ENCODE data around the gene GSG1L.
"Not testable (repeated sequence)": the region's sequence is repeated elsewhere in the genome, so short reads cannot be mapped to it uniquely, and the experiment has no call there.

GSG1L gene

DNA sequence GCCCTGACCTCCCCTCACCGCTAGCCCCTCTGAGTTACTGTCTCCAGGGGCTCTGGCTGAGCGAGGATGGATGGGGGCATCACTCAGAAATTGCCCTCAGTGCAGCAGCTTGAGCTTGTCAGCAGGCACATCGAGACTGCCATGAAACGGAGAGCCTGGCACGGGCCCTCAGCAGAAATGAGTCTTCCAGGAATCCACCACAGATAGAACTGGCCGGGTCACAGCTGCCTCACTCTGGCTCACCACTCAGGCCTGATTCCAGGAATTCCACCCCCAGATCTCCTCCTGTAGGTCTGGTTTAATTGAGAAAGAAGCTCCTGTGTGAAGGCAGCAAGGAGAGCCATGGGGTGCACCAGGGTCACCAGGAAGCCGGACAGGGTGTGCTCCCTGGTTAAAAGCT lies 85.5 kb downstream of the GSG1L start:
- peak; percentile 75 for DNase-seq

DNA sequence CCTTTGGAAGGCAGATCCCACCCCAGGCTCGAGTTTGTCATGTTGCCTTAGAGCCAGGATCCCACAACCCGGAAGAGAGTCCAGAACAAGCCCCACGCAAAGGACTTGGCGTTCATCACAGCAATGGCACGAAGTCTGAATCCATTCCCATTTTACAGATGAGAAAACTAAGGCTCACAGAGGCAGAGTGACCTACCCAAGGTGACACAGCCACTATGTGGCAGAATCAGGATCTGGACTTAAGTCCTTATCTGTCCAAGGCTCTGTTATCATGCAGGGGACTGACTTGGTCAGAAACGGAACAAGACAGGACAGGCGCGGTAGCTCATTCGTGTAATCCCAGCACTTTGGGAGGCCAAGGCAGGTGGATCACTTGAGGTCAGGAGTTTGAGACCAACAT lies 86.5 kb downstream of the GSG1L start:
- DNase-seq, result no peak

DNA sequence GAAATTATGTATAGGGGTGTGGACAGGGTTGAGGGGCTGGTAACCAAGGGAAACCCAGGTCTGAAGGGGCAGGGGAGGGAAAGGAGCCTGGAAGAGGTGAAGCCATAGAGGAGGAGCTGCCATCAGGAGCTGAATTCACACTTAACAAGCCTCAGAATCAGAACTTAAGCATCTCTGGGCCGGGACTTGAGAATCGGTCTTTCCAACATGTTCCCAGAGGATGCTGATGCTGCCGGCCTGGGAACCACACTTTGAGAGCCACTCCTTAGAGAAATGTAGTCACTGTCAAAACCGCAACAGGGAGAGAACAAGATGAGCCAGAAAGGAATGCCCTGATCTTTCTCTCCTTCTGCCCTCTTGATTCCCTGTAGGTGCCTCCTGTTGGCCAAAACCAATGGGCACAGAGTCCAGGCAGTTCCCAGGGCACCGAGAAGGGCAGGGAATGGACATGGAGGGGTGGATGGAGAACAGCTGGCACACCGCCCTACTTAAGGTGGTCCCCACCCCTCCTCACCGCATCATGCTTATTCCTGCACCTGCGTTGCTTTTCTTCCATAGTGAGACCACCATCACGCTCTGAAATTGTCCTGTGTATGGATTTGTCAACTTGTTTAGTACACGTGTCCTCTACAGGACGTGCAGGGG lies 88.5 kb downstream of the GSG1L start:
- no peak for DNase-seq

DNA sequence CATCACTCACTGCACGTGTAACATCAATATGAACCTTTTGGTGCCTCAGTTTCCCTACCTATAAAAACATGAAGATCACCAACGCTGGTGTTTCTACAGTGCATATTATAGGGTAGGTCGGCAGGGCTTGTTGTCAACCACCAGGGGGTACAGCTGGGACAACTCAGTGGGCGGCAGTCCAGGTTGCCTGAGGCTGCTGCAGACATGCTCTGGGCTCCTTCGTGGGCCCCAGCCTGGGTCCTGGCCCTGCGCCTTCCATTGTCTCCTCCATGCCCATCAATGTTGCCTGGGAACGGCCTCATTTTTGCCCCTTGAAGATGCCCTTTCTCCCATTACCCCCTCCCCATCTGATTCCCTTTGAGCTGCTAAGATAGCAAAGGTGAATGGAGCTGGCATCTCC lies 89.8 kb downstream of the GSG1L start:
- no peak for DNase-seq

DNA sequence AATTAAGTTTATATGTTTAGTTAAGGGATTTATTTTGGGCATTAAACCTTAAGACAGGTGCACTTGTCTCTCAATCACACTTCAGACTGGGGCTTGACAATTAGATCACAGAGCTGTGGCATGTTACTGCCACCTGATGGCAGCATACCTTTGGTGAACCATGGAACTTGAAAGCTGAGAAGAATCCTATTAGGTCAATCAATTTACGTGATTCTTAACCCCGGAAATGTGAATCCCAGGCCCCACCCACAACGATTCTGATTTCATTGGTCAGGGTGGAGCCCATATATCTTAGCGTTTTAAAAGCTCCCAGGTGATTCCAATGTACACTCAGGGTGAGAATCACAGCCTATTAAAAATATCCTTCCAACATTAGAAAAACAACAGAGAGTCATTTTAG lies 91.0 kb downstream of the GSG1L start:
- peak; percentile 29 for DNase-seq

DNA sequence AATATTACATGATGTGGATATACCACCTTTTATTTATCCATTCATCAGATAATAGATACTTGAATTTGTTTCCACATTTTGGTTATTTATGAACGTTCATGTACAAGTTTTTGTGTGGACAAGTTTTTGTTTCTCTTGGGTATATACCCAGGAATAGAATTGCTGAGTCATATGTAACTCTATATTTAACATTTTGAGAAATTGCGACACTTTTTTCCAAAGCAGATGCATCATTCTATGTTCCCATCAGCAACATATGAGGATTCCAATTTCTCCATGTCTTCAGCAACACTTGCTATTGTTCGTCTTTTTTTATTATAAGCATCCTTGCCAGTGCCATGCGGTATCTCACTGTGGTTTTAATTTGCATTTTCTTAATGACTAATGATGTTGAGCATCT lies 93.9 kb downstream of the GSG1L start:
- no peak for DNase-seq

DNA sequence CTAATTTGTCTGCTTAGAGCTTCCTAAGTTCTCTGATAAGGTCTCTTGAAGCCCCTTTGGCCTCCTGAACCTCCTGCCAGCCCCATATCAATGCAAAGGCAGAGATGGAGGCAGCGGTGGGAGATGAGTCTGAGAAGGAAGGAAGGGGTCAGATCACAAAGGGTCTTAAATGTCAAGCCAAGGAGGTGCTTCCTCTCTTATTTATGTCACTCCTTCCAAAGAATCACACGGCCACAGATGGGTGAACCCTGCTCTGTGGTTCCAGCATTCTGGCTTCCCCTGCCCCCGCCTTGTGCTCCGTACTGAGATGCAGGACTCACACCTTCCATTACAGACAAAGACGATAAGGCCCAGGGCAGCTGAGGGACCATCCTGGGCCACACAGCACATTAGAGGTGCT lies 96.3 kb downstream of the GSG1L start:
- no peak for DNase-seq

DNA sequence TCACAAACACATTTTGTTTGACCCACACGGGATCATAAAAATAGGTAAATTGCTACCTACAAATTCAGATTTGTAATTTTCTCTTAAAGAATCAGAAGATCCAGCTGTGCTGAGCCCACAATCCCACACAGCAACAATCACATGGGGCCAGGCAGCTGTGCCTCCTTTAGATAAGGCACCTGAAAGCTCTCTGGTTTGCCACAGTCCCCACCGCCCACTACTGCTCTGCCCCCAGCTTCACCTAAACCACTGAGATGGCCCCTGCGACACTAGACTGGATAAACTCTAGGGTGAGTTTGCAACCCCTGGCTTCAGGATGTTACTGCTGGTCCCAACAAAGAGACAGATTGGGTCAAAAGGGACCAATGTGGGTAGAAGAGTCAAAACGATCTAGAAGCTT lies 96.8 kb downstream of the GSG1L start:
- no peak for DNase-seq

DNA sequence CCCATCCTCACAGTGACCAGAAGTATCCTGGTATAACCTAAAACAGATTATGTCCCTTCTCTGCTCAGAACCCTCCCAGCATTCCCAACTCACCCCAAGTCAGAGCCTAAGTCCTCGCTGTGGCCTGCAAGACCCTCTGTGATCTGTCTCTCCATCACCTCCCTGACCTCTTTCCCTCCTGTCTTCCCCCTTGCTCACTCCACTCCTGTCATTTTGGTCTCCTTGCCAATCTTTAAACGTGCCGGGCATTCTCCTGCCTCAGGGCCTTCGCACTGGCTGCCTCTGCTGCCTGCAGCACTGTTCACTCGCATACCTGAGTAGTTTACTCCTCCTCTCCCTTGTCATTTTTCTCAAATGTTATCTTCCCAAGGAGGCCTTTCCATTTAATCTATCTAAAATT lies 97.7 kb downstream of the GSG1L start:
- DNase-seq, result no peak

DNA sequence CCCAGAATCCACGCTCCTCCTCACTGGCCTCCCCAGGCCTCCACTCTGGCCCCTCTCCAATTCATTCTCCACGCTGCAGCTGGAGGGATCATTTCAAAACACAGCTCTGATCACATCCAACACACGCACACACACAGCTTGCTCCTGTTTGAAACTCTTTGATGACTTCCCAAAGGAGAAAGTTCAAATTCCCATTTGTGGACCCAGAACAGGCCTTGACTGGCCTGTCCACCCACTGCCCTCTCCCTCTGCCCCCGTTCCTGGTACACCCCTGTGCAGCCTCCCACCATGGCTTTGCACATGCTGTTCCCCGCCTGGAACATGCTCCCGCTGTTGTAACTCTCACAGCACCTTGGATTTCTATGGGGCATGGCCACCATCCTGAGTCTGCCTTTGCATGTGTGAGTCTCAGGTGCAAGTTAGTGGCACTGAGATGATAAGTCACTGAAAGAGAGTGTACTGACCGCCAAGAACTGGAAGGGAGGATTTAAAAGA lies 100.0 kb downstream of the GSG1L start:
- DNase-seq, result no peak

DNA sequence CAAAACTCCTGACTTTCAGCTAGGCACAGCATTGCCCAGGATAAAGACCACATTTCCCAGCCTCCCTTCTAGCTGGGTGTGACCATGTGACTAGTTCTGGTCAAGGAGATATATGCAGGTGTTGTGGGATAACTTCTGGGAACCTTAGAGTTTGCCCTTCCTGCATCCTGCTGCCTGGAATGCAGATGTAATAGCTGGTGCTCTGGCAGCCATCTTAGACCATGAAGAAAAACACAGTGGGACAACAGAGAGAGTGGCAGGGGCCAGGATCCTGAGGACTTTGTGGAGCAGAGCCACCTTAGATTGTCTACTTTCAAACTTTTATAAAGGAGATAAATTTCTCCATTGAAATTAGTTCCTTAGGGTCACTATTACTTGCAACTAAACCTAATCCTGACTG lies 101.3 kb downstream of the GSG1L start:
- no peak for DNase-seq

DNA sequence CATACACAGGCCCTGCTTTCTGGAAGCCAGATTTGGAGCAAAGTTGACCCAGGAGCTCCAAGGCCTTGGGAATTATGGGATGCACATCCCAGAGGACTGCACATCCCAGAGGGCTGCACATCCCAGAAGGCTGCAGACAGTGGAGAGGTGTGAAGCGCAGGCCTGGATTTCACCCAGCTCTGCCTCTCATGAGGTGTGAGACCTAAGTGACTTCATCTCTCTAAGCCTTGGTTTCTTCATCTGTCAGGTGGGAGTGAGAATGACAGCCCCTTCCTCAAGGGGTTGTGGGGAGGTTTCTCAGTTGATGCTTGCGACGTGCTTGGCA lies 102.3 kb downstream of the GSG1L start:
- no peak for DNase-seq

DNA sequence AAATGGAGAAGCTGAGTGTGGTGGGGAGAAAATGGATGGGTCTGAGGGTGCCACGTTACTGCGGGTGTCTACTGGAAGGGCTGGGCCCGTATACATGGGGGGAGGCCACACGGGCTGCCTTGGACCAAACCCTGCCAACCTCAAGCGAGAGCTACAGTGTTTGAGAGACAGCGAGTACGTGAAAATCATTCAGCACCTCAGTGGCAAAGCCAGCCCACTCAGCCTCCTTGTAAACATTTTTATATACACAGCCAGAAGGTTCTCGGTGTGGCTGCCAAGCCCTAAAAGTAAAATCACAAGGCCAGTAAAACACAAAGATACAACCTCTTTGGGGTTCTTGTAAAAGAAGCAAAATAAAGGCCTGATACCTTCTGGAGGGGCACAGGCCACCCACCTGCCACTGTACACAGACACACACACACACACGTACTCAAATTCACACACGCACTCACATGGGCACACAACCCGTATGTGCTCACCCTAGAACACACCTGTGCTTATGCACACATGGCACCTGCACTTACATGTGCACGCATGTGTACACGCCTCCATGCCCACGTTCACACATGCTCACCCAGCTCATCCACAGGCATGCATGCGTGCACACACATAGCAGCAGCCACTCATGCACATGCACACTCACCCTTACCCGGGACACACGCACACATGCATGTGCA lies 102.8 kb downstream of the GSG1L start:
- DNase-seq, result no peak

DNA sequence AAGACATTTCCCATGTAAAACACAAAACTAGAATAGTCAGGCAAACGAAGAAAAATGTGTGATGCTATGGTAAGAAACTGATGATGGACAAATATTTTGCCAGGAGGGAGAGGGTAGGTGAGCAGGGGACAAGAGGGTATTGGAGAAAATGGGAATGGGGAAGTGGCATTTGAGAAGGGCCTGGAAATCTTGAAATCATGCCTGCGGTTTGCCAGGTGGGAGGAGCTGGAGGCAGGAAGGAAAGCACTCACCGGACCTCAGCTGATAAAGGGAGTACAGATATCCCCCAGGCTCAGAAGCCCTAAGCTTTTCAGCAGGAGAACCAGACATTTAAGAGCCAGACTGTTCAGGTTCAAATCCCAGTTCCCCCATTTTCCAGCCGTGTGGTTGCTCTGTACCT lies 103.6 kb downstream of the GSG1L start:
- peak; percentile 32 for DNase-seq

DNA sequence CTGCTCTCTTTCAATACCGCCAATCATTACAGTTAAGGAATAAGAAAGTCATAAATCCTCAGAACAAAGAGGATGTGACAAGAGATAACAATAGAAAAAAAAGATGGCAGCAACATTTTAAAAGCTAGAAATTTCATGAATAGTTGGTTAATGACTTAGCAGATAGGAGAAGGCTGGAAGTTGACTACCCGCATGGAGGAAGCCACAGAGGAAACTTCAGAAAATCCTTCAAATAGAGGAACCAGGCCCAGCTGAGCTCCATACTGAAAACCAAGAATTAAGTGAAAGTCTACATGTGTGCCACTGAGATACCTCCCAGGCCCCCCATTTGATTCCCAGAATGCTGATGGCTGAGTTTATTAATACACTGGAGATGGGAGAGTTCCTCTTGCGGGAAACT lies 109.3 kb downstream of the GSG1L start:
- peak; percentile 10 for DNase-seq

DNA sequence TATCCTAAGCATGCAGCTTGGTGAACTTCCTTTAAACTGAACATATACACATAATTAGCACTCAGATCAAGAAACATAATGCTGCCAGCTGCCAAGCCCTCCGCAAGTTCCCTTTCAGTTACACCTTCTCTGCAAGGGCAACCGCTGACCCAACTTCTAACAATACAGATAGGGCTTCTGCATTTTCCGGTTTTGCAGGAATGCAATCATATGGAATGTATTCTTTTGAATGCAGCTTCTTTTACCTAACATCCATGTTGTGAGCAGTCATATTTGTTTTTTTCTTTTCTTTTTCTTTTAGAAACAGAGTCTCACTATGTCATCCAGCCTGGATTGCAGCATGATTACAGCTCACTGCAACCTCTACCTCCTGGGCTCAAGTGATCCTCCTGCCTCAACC lies 110.7 kb downstream of the GSG1L start:
- DNase-seq, result no peak

DNA sequence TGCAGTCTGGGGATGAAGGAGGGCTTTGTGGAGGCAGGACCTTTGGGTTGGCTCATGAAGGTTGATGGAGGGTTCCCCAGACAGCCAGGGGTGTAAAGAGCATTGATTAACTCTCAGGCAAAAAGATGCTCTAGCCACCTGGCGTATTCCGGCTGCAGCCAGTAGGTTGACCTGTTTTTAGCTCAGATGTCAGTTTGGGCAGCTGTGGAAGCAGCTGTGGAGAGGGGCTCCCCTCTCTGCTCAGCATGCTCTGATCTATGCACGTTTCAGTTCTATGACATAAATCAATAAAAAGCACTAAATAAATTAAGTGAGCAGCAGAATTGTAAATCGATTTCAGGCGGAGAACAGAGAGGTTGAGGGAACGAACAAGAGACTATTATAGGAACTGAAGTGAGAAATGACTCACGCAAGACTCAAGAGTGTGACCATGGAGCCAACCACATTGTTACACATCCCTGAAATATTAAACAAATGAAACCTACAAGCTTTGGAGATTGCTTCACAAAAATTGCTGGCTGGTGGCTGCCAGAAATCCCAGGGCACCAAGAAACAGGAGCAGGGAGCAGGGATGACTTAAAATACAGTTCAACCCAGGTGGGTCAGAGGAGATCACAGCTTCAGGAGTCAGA lies 111.9 kb downstream of the GSG1L start:
- no peak for DNase-seq

DNA sequence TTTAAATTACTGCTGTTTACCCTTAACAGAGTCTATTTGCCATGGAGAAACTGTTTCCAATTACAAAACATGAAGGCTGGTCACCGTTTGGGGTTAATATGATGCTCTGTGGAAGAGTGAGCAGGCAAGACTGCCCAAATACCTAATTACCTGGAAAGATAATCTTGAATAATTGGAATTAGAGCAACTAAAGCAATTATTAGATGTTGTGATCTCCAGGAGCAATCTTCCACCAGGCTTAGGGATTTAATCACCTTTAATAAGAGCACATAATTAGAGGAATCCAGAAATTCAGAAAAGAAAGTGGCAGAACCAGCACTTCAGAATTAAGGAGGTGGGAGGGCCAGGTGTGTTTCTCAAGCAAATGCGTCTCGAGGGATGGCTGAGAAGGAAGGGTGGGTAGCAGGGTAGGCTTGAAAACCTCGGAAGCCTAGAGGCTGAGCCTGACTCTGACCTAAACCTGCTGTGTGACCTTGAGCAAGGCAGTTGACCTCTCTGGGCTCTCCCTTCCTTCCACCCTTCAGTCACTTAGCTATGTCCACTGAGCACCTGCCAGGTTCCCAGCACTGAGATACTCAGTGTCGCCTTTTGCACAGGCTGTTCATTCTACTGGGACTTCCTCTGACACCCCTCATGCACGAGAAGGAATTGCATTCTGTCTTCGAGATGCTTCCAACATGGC lies 113.2 kb downstream of the GSG1L start:
- no peak for DNase-seq

DNA sequence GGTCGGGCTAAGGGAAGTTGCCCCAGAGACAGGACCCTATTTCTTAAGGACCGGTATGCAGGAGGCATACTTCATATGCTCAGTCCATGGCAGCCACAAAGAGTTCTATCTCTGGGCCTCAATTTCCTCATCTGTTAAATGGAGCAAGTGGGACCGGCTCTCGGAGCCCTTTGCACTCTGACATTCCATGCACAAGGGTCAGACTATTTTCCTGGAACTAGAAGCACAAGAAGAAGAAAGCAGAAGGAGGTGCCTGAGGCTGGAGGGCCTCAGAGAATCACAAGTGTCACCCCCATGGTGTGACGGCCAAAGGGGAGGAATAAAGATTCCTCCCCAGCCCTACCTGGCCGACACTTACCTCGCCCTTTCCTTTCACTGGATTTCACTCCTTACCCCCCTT lies 115.8 kb downstream of the GSG1L start:
- no peak for DNase-seq

DNA sequence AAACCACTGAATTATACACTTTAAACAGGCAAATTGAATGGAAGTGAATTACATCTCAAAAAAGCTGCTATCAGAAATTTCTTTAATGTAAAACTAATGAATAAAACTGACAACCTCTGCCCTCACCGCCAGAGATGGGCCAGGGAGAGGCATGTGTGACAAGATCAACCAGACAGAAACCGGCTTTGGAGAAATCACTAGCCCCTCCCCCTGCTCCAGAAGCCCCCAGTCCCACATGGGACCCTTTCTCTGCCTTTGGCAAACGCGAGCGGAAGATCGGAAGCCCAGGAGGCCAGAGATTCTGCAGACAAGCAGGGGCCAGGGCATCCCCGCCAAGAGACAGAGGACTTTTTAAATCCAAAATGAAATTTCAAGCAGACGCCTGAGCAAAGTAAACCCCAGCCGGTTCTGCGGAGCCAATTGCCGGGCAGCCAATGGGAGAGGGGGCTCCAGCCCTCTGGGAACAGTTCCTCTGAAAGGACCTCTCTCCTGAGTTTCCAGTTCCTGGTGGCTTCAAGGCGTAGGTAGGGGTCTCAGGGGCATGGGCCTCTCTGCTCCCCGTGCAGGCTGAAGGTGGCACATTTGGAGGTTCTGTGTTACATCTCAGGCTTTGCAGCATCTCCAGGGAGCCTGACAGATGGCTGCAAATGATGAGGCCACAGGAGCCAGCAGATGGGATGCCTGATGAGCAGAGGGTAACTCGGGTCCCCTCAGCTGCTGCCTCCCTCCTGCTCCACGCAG lies 118.1 kb downstream of the GSG1L start:
- no peak for DNase-seq

DNA sequence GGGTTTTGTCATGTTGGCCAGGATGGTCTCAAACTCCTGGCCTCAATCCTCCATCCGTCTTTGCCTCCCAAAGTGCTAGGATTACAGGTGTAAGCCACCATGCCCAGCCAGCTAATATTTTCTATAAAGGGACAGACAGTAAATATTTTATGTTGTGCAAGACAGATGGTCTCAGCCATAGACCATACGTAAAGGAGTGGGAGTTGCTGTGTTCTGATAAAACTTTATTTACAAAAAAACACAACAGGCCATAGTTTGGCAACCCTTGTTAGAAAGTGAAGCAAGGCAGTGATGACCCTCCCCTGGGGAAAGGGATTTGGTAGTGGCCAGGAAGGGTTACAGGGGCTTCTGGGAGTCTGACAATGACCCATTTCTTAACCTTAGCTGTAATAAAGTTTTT lies 119.7 kb downstream of the GSG1L start:
- DNase-seq, result no peak

DNA sequence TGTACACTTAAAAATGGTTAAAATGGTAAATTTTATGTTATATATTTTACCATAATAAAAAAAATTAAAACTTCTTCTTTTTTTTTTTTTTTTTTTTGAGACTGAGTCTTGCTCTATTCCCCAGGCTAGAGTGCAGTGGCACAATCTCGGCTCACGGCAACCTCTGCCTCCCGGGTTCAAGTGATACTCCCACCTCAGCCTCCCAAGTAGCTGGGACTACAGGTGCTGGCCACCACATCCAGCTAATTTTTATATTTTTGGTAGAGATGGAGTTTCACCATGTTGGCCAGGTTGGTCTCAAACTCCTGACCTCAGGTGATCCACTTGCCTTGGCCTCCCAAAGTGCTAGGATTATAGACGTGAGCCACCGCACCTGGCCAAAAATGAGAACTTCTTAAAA lies 121.4 kb downstream of the GSG1L start:
- not testable (repeated sequence) for DNase-seq

DNA sequence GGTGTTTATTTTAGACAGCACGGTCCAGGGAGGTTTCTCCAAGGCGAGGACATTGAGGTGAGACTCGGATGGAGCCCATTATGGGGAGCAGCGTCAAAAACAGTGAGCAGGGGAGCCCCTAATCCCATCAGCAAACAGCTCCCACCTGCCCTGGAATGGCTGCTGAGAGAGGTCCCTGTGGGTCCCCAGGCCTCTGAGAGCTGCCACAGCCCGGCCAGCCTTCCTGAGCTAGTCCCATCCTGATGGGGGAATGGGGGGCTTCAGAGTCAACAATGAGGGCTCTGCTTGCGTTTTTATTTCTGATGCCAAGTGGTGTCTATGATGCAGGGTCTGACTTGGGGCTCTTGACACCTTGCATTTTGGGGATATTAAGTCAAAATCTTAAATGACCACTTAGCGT lies 128.4 kb downstream of the GSG1L start:
- no peak for DNase-seq

Data from GF-D8 (cell line).